Endothelial cell of umbilical vein (primary cell): ENCODE results near the gene FXYD7. TPM values are rescaled to one million over a fixed set of nuclear protein-coding genes. Genes with fewer than 3 reads are reported as not detected.
A peak's percentile ranks its signal among the peaks of the same experiment; 100 is the strongest.

Source experiments
- BruUV-seq: library from RNA; stranded (reverse); fragments of 400-500 nt; replicated peaks from 2 replicates; lab custom pipeline; 2021; lab: Mats Ljungman, UMichigan
- CTCF ChIA-PET: fragments of 300-600, 350-600 bp; sonication (Branson Sonifier 250); formaldehyde crosslinking; loops from one replicate; lab custom pipeline; 2021; ENCODE audit warnings: antibody characterized with exemption, inconsistent platforms; lab: Charles Lee
- POLR2A ChIA-PET: fragments of 300-600, 350-600 bp; sonication (Branson Sonifier 250); formaldehyde crosslinking; loops from one replicate; lab custom pipeline; 2021; ENCODE audit warnings: antibody characterized with exemption, inconsistent platforms; lab: Charles Lee
- DNase-seq: peaks from one replicate; pipeline ENCODE4 v3.0.0-alpha.2; 2011; ENCODE audit warnings: low read depth, low spot score
- FAIRE-seq: peaks from 2 replicates; lab custom pipeline; 2011; peaks lifted over from hg19 to GRCh38; lab: Jason Lieb, UNC
- H2AFZ ChIP-seq: 2 replicates; pipeline ENCODE4 v1.6.0; 2012; ENCODE audit warnings: low read depth, low read length, control low read depth, inconsistent platforms
- H3K27ac ChIP-seq: 2 replicates; pipeline ENCODE4 v1.5.1; 2011; ENCODE audit warnings: low read depth, mild to moderate bottlenecking, control low read depth, low read length, moderate library complexity; ENCODE audit not compliant: insufficient read depth
- H3K27me3 ChIP-seq, 2 experiments: 2 replicates each; pipeline versions ENCODE4 v1.6.0 to v1.6.1; 2011; ENCODE audit warnings: low read length in 2 of 2, mixed read lengths in 1 of 2; ENCODE audit not compliant: control insufficient read depth in 2 of 2, insufficient read depth in 2 of 2
- H3K36me3 ChIP-seq, 2 experiments: 2 replicates in 1 of 2; 3 replicates in 1 of 2; pipeline ENCODE4 v1.5.1; 2011; ENCODE audit warnings: low read length in 2 of 2, mild to moderate bottlenecking in 1 of 2, moderate library complexity in 1 of 2; ENCODE audit not compliant: control insufficient read depth in 2 of 2, insufficient read depth in 2 of 2; ENCODE audit errors: extremely low read depth in 1 of 2
- H3K4me1 ChIP-seq: 3 replicates; pipeline ENCODE4 v1.5.1; 2011; ENCODE audit warnings: mild to moderate bottlenecking, low read length; ENCODE audit not compliant: control insufficient read depth, insufficient read depth; ENCODE audit errors: extremely low read depth
- H3K4me2 ChIP-seq: 2 replicates; pipeline ENCODE4 v1.6.1; 2011; ENCODE audit warnings: low read length, control low read depth, mixed read lengths; ENCODE audit not compliant: insufficient read depth
- H3K4me3 ChIP-seq, 3 experiments: fragments of 200-600 bp in 1 of 3; sonication (generic), shearing (Covaris generic) in 1 of 3; replicated peaks in 1 of 3; 2 replicates each; pipeline ENCODE4 v1.5.1; 2011 to 2016; ENCODE audit warnings: control low read depth in 3 of 3, low read length in 3 of 3, mild to moderate bottlenecking in 2 of 3, inconsistent platforms in 1 of 3, low read depth in 1 of 3, moderate library complexity in 1 of 3; ENCODE audit not compliant: insufficient read depth in 1 of 3
- H3K79me2 ChIP-seq: 2 replicates; pipeline ENCODE4 v1.6.0; 2012; ENCODE audit warnings: low read length, inconsistent platforms; ENCODE audit not compliant: control insufficient read depth, insufficient read depth
- H3K9ac ChIP-seq: replicated peaks from 2 replicates; pipeline ENCODE3; 2011; ENCODE audit warnings: low read length, control low read depth; ENCODE audit not compliant: insufficient read depth; ENCODE audit errors: extremely low read depth
- H3K9me1 ChIP-seq: replicated peaks from 3 replicates; pipeline ENCODE4 v1.6.0; 2011; ENCODE audit warnings: mild to moderate bottlenecking, low read length; ENCODE audit not compliant: control insufficient read depth, insufficient read depth; ENCODE audit errors: extremely low read depth
- H3K9me3 ChIP-seq: replicated peaks from 2 replicates; pipeline ENCODE4 v1.5.1; 2012; ENCODE audit warnings: low read length, inconsistent platforms; ENCODE audit not compliant: control insufficient read depth, insufficient read depth
- H4K20me1 ChIP-seq: replicated peaks from 2 replicates; pipeline ENCODE3; 2011; ENCODE audit warnings: mild to moderate bottlenecking, low read length; ENCODE audit not compliant: control insufficient read depth, insufficient read depth; ENCODE audit errors: extremely low read depth
- dilution Hi-C: fragments of 300-500 bp; cut with MboI; formaldehyde crosslinking; loops from one replicate; pipeline ENCODE4 v1.15.0; 2019; ENCODE audit warnings: low sequenced_read_pairs; ENCODE audit not compliant: extremely low pct_ligation_motif_present
- intact Hi-C: fragments of 100-400 bp; cut with micrococcal nuclease; formaldehyde crosslinking; loops from one replicate; pipeline ENCODE4 v1.10.0; 2022
- polyA plus RNA-seq, 4 experiments: library from polyadenylated mRNA; depleted of rRNA in 3 of 4; stranded (reverse) in 3 of 4; unstranded in 1 of 4; fragments of >200 nt; gene quantifications; 2 replicates each; pipeline versions ENCODE4 v1.2.1 to v1.2.3, GENCODE V29; 2011 to 2012; ENCODE audit warnings: missing spikeins in 1 of 4
- total RNA-seq: library from RNA; stranded (reverse); gene quantifications from 2 replicates; pipeline ENCODE4 v1.2.3, GENCODE V29; 2021
- TF ChIP-seq, protein P1 (sequence below): IDR thresholded peaks from 2 replicates; pipeline ENCODE4 v1.6.1; 2011; ENCODE audit not compliant: insufficient read depth, insufficient read length
- TF ChIP-seq, protein P2 (sequence below), 2 donors: IDR thresholded peaks; 1 replicate in 1 of 2; 2 replicates in 1 of 2; pipeline ENCODE4 v1.5.1; 2011; ENCODE audit warnings: low read length in 2 of 2, mild to moderate bottlenecking in 2 of 2, moderate library complexity in 2 of 2, control low read depth in 1 of 2, inconsistent platforms in 1 of 2, low read depth in 1 of 2; ENCODE audit not compliant: insufficient read depth in 1 of 2; ENCODE audit errors: extremely low read depth in 1 of 2

Gene FXYD7
- total and polyA plus RNA-seq, 2 donors (not counting 3 experiments of a cell fraction or from before 2014, with no cell fraction given) = not detected

GRCh38 chr19:35140962-35141836 is 1.9 kb upstream of the FXYD7 start:
- peak; percentile 73 for FAIRE-seq

More at GRCh38 chr19:35140962-35141836, 1.9 kb upstream of the FXYD7 start:
- Histone ChIP-seq H3K27ac (no peak overlapping the region), H3K27me3 (peaks cover 16 to 17% of the 10 kb centered on the region in 2 experiments), H3K79me2 (no peaks in the 10 kb centered on the region), H3K4me3 (no peak overlapping the region), H2AFZ (peak overlapping the region; percentile 45), H3K9ac (no peak overlapping the region), H3K9me3 (no peaks in the 10 kb centered on the region), H3K4me1 (peaks cover 11% of the 10 kb centered on the region), H3K4me2 (peak overlapping the region; percentile 71), H3K9me1 (no peaks in the 10 kb centered on the region), H4K20me1 (no peaks in the 10 kb centered on the region), H3K36me3 (no peaks in the 10 kb centered on the region)
- no TSS peak for BruUV-seq
- ChIA-PET POLR2A (interaction anchor here (0.5 to 1.0 kb wide), 3 partner anchors 46 to 408 kb away, joined by 3 to 5 read pairs (median 4); no protein-coding TSS in a partner anchor), CTCF (interaction anchor here (0.9 to 3.5 kb wide), 18 partner anchors 12 to 327 kb away, joined by 3 to 73 read pairs (median 4); partner anchors contain the start of genes FXYD3, FXYD5 and USF2)
- TF ChIP-seq, protein P1, sequence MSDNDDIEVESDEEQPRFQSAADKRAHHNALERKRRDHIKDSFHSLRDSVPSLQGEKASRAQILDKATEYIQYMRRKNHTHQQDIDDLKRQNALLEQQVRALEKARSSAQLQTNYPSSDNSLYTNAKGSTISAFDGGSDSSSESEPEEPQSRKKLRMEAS = no peak
- TF ChIP-seq, protein P2, sequence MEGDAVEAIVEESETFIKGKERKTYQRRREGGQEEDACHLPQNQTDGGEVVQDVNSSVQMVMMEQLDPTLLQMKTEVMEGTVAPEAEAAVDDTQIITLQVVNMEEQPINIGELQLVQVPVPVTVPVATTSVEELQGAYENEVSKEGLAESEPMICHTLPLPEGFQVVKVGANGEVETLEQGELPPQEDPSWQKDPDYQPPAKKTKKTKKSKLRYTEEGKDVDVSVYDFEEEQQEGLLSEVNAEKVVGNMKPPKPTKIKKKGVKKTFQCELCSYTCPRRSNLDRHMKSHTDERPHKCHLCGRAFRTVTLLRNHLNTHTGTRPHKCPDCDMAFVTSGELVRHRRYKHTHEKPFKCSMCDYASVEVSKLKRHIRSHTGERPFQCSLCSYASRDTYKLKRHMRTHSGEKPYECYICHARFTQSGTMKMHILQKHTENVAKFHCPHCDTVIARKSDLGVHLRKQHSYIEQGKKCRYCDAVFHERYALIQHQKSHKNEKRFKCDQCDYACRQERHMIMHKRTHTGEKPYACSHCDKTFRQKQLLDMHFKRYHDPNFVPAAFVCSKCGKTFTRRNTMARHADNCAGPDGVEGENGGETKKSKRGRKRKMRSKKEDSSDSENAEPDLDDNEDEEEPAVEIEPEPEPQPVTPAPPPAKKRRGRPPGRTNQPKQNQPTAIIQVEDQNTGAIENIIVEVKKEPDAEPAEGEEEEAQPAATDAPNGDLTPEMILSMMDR (IDR thresholded peaks at IDR 0.05; ENCODE audit: extremely low read depth in 1 of 2, insufficient read depth in 1 of 2, low read depth in 1 of 2, low read length in 2 of 2) = peak; percentile 5 to 63
- intact Hi-C loops (loop anchor here (1.0 to 5.0 kb wide), 3 partner anchors 12 to 179 kb away; partner anchors contain the start of gene ZNF792), dilution Hi-C loops (no loop called here)
- peak; percentile 79 for DNase-seq
